ENCODE measurements around the gene SPEG.

SPEG gene

GRCh38 chr2:219516888-219517287 lies 82.2 kb downstream of the SPEG start:
- Histone ChIP-seq H3K9me2 (ENCODE audit: low read depth, low read length) (no peaks in the 10 kb centered on the region), H3K4me3 (ENCODE audit: low read depth, low read length, poor library complexity, severe bottlenecking) (no peak overlapping the region), H3K79me2 (ENCODE audit: insufficient read depth, low read length) (no peaks in the 10 kb centered on the region), H3K36me3 (ENCODE audit: insufficient read depth, low read length) (no peaks in the 10 kb centered on the region), H3K27me3 (ENCODE audit: insufficient read depth, low read length) (peaks cover 7% of the 10 kb centered on the region; the same call in 1 of the 2 replicates), H3K4me2 (ENCODE audit: low read length) (no peak overlapping the region), H3K9me3 (ENCODE audit: low read length) (no peaks in the 10 kb centered on the region), H3K27ac (ENCODE audit: low read depth, low read length, poor library complexity, severe bottlenecking) (no peak overlapping the region), H3K9ac (ENCODE audit: low read length) (no peak overlapping the region), H3F3A (ENCODE audit: insufficient read depth, low read length) (no peaks in the 10 kb centered on the region), H2AFZ (ENCODE audit: low read length) (no peak overlapping the region), H3K4me1 (ENCODE audit: insufficient read depth, low read length, severe bottlenecking) (no peaks in the 10 kb centered on the region), H4K20me1 (ENCODE audit: insufficient read depth, low read length) (no peaks in the 10 kb centered on the region)
- TF ChIP-seq CTCF (IDR thresholded peaks at IDR 0.05; ENCODE audit: low read length), result no peak
- no peak for TF ChIP-seq EZH2 (IDR thresholded peaks at IDR 0.05; ENCODE audit: borderline replicate concordance, low read length)

DNA sequence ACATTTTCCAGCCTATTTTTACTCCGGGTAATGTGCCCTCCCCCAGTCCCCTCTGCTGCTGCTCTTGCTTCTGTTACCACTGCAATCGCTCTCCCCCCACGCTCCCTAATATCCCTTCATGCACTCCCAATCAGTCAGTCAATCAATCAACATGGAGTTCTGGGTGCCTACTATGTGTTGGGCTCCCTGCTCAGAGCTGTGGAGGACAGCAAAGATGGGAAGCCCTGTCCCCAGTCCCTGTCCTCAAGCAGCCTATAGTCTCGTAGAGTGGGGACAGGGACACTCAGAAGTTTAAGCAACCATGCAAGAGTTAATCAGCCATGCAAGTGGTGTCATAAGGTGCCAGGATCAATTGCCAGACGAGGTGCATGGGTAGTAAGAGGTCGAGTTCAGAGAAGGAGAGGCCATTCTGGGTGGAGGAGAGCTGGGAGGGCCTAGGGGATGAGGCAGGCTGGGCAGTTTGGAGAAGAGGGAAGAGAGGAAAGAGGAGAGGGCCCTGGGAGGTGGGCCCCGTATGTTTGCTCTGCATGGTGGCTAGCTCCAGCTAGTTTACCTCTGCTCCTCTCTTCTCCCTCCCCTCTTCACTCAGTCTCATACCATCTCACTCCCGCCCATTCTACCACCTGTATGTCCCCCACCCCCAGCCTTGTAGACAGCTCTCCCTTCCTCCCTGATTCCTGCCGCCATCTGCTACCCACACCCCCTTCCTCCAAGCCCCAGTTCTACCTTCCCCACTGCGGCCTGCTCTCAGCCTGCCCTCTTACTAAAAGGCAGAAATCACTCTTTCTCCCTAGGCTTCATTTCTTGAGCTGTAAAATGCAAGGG lies 83.5 kb downstream of the SPEG start:
- H3K4me3 ChIP-seq (ENCODE audit: low read depth, low read length, poor library complexity, severe bottlenecking), result no peak overlapping the region

GRCh38 chr2:219519526-219519916 lies 84.9 kb downstream of the SPEG start:
- no peak overlapping the region for H3K4me2 ChIP-seq (ENCODE audit: low read length)
- no peaks in the 10 kb centered on the region for H3K79me2 ChIP-seq (ENCODE audit: insufficient read depth, low read length)
- H4K20me1 ChIP-seq (ENCODE audit: insufficient read depth, low read length), result no peaks in the 10 kb centered on the region
- H3K9ac ChIP-seq (ENCODE audit: low read length), result no peak overlapping the region
- no peaks in the 10 kb centered on the region for H3K9me3 ChIP-seq (ENCODE audit: low read length)
- H3K4me1 ChIP-seq (ENCODE audit: insufficient read depth, low read length, severe bottlenecking), result no peaks in the 10 kb centered on the region
- no peak overlapping the region for H2AFZ ChIP-seq (ENCODE audit: low read length)
- TF ChIP-seq EZH2 (IDR thresholded peaks at IDR 0.05; ENCODE audit: borderline replicate concordance, low read length) (no peak), CTCF (IDR thresholded peaks at IDR 0.05; ENCODE audit: low read length) (no peak)
- H3K9me2 ChIP-seq (ENCODE audit: low read depth, low read length), result no peaks in the 10 kb centered on the region
- H3F3A ChIP-seq (ENCODE audit: insufficient read depth, low read length), result no peaks in the 10 kb centered on the region
- H3K36me3 ChIP-seq (ENCODE audit: insufficient read depth, low read length), result no peaks in the 10 kb centered on the region
- no peak overlapping the region for H3K4me3 ChIP-seq (ENCODE audit: low read depth, low read length, poor library complexity, severe bottlenecking)
- no peak overlapping the region for H3K27ac ChIP-seq (ENCODE audit: low read depth, low read length, poor library complexity, severe bottlenecking)
- H3K27me3 ChIP-seq (ENCODE audit: insufficient read depth, low read length), result 0 out of 2 replicates have a peak, but pooled peaks cover 4% of the 10 kb centered on the region

More for the DNA sequence above, 83.5 kb downstream of the SPEG start:
- no peaks in the 10 kb centered on the region for H3F3A ChIP-seq (ENCODE audit: insufficient read depth, low read length)
- no peaks in the 10 kb centered on the region for H4K20me1 ChIP-seq (ENCODE audit: insufficient read depth, low read length)
- no peaks in the 10 kb centered on the region for H3K9me3 ChIP-seq (ENCODE audit: low read length)
- no peaks in the 10 kb centered on the region for H3K36me3 ChIP-seq (ENCODE audit: insufficient read depth, low read length)
- no peak overlapping the region for H3K4me2 ChIP-seq (ENCODE audit: low read length)
- TF ChIP-seq CTCF (IDR thresholded peaks at IDR 0.05; ENCODE audit: low read length) (no peak), EZH2 (IDR thresholded peaks at IDR 0.05; ENCODE audit: borderline replicate concordance, low read length) (no peak)
- no peak overlapping the region for H3K9ac ChIP-seq (ENCODE audit: low read length)
- no peaks in the 10 kb centered on the region for H3K79me2 ChIP-seq (ENCODE audit: insufficient read depth, low read length)
- H2AFZ ChIP-seq (ENCODE audit: low read length), result no peak overlapping the region
- H3K4me1 ChIP-seq (ENCODE audit: insufficient read depth, low read length, severe bottlenecking), result no peaks in the 10 kb centered on the region
- H3K27ac ChIP-seq (ENCODE audit: low read depth, low read length, poor library complexity, severe bottlenecking), result no peak overlapping the region
- 0 out of 2 replicates have a peak, but pooled peaks cover 3% of the 10 kb centered on the region for H3K27me3 ChIP-seq (ENCODE audit: insufficient read depth, low read length)
- H3K9me2 ChIP-seq (ENCODE audit: low read depth, low read length), result no peaks in the 10 kb centered on the region

Data from OCI-LY1 (cell line).